Lung (tissue), 12 donors: ENCODE data around the gene FGR. TPM values are rescaled to one million over a fixed set of nuclear protein-coding genes. Genes with fewer than 3 reads are reported as not detected.
A peak's percentile ranks its signal among the peaks of the same experiment; 100 is the strongest.

Source experiments
- ATAC-seq: fragments of 200-7000 bp; cut with Tn5 transposase; one replicate; pipeline ENCODE4 v1.9.1; 2020; ENCODE audit warnings: moderate number of reproducible peaks; ENCODE audit not compliant: insufficient read depth, low FRiP score
- DNase-seq, 3 donors: peaks; one replicate each; pipeline ENCODE4 v3.0.0-alpha.2; 2013 to 2017
- H3K27ac ChIP-seq, 2 donors: one replicate each; pipeline ENCODE4 v1.5.1; 2013; ENCODE audit warnings: mild to moderate bottlenecking in 2 of 2, moderate library complexity in 2 of 2, control low read depth in 1 of 2, inconsistent platforms in 1 of 2, low read depth in 1 of 2, low read length in 1 of 2
- H3K27me3 ChIP-seq, 3 donors: one replicate each; pipeline ENCODE4 v1.5.1; 2013; ENCODE audit warnings: low read length in 2 of 3; ENCODE audit not compliant: control insufficient read depth in 3 of 3, insufficient read depth in 3 of 3
- H3K36me3 ChIP-seq, 4 donors: one replicate each; pipeline ENCODE4 v1.5.1; 2013; ENCODE audit warnings: low read length in 4 of 4, mild to moderate bottlenecking in 1 of 4, moderate library complexity in 1 of 4; ENCODE audit not compliant: control insufficient read depth in 4 of 4, insufficient read depth in 4 of 4
- H3K4me1 ChIP-seq, 5 donors: one replicate each; pipeline ENCODE4 v1.5.1; 2013; ENCODE audit warnings: low read length in 5 of 5, mild to moderate bottlenecking in 2 of 5, moderate library complexity in 1 of 5; ENCODE audit not compliant: control insufficient read depth in 5 of 5, insufficient read depth in 5 of 5
- H3K4me3 ChIP-seq: one replicate; pipeline ENCODE4 v1.5.1; 2013; ENCODE audit warnings: mild to moderate bottlenecking, control low read depth, moderate library complexity
- H3K9ac ChIP-seq, 2 donors: one replicate each; pipeline ENCODE4 v1.5.1; 2013; ENCODE audit warnings: low read length in 2 of 2, control low read depth in 1 of 2; ENCODE audit not compliant: insufficient read depth in 1 of 2
- H3K9me3 ChIP-seq, 4 donors: one replicate each; pipeline ENCODE4 v1.5.1; 2013; ENCODE audit warnings: low read length in 3 of 4, mild to moderate bottlenecking in 1 of 4, moderate library complexity in 1 of 4; ENCODE audit not compliant: control insufficient read depth in 4 of 4, insufficient read depth in 3 of 4
- WGBS, 2 donors: extraction: QIAGEN DNeasy Blood & Tissue Kit; methylation state at CpG; one replicate each; pipeline ENCODE4 v1.1.7; 2013; 5-methylcytosine and 5-hydroxymethylcytosine counted together
- polyA plus RNA-seq, 2 donors: library from polyadenylated mRNA; stranded (reverse); fragments of 200-250 nt; gene quantifications; one replicate each; pipeline ENCODE4 v1.2.1, GENCODE V29; 2013
- total RNA-seq, 2 donors: library from RNA; depleted of rRNA in 1 of 2; stranded (reverse); fragments of >200 nt in 1 of 2; gene quantifications; one replicate each; pipeline ENCODE4 v1.2.1, GENCODE V29; 2014 to 2021
- TF ChIP-seq, protein P1 (sequence below): IDR thresholded peaks from 2 replicates; pipeline ENCODE4 v1.5.1; 2012; ENCODE audit warnings: mild to moderate bottlenecking; ENCODE audit errors: control extremely low read depth, extremely low read depth
- donor health status: control.
- donor health status: control.
- donor health status: Bipolar disorder and iron deficiency.
- donor health status: healthy.
- donor health status: DM: yes; HTN: yes; CAD: no.

Gene FGR
- total and polyA plus RNA-seq, 4 donors: 26.6 to 403 (median 111) TPM

DNA sequence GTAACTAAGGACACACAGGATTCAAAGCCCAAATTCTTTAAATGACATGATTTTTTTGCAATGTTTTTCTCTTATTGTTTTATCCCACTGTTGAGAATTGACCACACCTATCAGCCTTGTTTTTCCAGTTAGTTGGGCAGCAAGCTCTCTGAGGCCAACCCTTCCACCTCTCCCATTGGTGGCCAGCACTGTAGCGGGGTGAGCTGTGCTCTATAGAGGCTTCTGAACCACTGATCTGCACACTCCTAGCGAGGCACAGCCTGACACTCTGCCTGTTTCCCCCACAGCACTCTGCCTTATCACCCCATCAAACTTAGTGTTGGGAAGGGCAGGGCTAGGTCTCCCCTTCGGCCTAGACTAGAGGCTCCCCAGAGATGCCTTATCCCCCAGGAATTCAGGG, 50.5 kb downstream of the FGR start:
- Histone ChIP-seq H3K9ac (no peak overlapping the region), H3K36me3 (peaks cover 0 to 11% (median 3%) of the 10 kb centered on the region in 4 donors), H3K9me3 (no peaks in the 10 kb centered on the region), H3K4me3 (no peak overlapping the region), H3K4me1 (peaks cover 0 to 16% (median 3%) of the 10 kb centered on the region in 5 donors), H3K27ac (no peak overlapping the region), H3K27me3 (no peaks in the 10 kb centered on the region)
- DNase-seq: no peak
- no peak for ATAC-seq
- TF ChIP-seq, protein P1, sequence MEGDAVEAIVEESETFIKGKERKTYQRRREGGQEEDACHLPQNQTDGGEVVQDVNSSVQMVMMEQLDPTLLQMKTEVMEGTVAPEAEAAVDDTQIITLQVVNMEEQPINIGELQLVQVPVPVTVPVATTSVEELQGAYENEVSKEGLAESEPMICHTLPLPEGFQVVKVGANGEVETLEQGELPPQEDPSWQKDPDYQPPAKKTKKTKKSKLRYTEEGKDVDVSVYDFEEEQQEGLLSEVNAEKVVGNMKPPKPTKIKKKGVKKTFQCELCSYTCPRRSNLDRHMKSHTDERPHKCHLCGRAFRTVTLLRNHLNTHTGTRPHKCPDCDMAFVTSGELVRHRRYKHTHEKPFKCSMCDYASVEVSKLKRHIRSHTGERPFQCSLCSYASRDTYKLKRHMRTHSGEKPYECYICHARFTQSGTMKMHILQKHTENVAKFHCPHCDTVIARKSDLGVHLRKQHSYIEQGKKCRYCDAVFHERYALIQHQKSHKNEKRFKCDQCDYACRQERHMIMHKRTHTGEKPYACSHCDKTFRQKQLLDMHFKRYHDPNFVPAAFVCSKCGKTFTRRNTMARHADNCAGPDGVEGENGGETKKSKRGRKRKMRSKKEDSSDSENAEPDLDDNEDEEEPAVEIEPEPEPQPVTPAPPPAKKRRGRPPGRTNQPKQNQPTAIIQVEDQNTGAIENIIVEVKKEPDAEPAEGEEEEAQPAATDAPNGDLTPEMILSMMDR: no peak
- 94 to 95% methylated on average over 3 of the region's 3 CpGs for WGBS, 2 donors

DNA sequence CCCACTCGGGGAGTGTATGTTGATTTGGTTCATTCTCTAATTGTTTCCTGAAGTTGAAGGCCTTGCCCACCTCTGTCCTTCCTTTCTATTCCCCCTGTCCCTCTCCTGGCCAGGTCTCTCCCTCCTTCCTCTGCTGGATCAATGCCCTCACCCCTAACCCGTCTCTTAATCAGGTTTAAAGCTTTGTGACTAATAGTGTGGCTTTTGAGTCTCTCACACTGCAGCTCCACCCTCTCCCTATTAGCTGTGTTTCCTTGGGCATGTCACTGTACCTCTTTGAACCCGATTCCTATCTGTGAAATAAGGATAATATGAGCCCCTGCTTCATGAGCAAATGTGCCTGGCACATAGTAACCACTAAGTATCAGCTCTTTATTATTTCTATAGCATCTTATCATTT, 51.5 kb downstream of the FGR start:
- H3K36me3 ChIP-seq: peaks cover 0 to 8% (median 3%) of the 10 kb centered on the region in 4 donors
- no peaks in the 10 kb centered on the region for H3K9me3 ChIP-seq
- H3K4me1 ChIP-seq: peaks cover 0 to 9% (median 1%) of the 10 kb centered on the region in 5 donors
- H3K9ac ChIP-seq: no peak overlapping the region
- no peak overlapping the region for H3K4me3 ChIP-seq
- WGBS, 2 donors: 73 to 78% methylated on average over 3 of the region's 3 CpGs
- no peaks in the 10 kb centered on the region for H3K27me3 ChIP-seq
- TF ChIP-seq, protein P1: no peak
- ATAC-seq: no peak
- H3K27ac ChIP-seq: no peak overlapping the region
- DNase-seq: no peak

DNA sequence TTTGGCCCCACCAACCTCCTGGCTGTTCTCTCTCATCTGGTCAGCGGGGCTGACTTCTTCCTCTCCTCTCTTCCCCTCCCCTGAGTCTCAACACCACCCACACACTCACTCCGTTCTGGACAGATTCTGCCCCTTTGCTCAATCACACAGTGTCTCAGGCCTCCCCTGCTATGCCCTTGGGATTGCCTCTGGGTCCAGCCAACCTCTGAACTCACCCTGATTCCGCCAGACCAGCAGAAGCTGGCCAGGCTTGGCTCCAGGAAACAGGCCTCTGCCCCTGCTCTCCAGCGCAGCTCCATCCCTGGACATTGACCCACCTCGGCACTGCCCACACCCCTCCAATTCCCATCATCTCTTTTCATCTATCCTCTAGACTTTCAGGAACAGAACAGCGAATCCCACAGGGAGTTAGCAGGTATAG, 53.2 kb downstream of the FGR start:
- Histone ChIP-seq H3K27me3 (no peaks in the 10 kb centered on the region), H3K36me3 (peaks cover 0 to 2% (median 0%) of the 10 kb centered on the region in 4 donors), H3K4me3 (no peak overlapping the region), H3K4me1 (peaks cover 0 to 13% (median 10%) of the 10 kb centered on the region in 5 donors), H3K9ac (no peak overlapping the region), H3K9me3 (no peaks in the 10 kb centered on the region), H3K27ac (peak overlapping the region; percentile 43 to 59)
- DNase-seq (no peak), ATAC-seq (no peak)
- TF ChIP-seq, protein P1: no peak
- WGBS, 2 donors: 83 to 84% methylated on average over 6 of the region's 6 CpGs
